Activated naive CD4-positive, alpha-beta T cell (primary cell): Measurements from ENCODE around the gene ARHGEF18.
"Not testable (repeated sequence)": the region's sequence is repeated elsewhere in the genome, so short reads cannot be mapped to it uniquely, and the experiment has no call there.

Experiments used
- DNase-seq, 4 experiments: peaks; one replicate each; lab custom pipeline; 2025; lab: John Stamatoyannopoulos, UW

Gene ARHGEF18

DNA sequence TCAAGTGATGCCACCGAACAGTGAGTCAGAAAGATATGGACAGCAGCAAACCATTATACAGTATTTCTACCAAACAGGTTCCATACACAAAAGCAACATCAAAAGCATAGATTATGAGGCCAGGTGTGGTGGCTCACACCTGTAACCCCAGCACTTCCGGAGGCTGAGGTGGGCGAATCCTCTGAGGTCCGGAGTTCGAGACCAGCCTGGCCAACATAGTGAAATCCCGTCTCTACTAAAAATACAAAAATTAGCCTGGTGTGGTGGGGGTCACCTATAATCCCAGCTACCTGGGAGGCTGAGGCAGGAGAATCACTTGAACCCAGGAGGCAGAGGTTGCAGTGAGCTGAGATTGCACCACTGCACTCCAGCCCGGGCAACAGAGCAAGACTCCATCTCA is 1.7 kb upstream of the ARHGEF18 start:
- DNase-seq, result not testable (repeated sequence)

DNA sequence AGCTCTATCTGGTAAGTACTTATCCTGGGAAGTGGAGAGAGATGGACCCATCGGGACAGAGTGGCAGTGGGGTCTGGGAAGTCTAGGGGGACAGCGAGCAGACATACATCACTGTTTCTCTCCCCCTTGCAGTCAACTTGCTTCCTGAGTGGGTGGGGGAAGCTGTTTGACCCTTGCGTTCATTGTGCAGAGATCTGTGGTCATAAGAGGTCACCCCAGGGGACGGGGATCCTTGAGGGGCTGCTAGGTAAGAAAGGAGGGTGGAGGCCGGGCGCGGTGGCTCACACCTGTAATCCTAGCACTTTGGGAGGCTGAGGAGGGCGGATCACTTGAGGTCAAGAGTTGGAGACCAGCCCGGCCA is 474 bp downstream of the ARHGEF18 start:
- DNase-seq, result no peak

DNA sequence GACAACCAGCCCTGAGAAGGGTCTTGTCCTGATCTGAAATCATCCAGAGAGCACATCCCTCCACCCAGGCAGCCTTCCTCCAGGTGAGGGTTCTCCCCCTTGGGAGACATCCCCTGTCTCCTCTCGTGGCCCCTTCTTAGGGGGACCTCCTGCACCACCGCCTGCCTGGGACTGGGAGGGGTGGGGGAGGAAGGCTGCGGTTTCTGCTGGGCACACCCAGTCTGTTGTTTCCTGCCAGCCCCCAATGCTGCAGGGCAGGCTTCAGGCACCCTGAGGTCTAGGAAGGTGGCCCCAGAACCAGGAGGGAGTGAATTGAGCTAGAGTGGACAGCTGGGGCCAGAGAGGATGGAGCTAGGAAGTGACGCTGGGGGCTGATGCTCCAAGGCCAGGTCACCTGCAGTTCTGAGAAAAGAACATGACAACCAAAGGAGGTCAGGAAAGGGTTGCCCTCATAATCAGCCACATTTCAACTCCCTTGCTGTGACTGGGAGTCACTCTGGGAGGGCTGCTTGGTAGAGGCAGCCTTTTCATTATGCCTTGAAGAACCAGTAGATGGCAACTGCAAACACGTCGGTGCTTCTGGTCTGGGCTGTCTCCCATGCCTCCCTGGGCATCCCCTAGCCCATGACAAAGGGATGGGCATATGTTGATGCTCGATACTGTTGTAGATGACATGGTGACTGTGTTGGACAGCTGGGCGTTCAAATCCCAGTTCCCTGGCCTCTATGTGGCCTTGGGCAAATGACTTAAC is 1.4 kb downstream of the ARHGEF18 start:
- peak in 2 of 4 experiments; percentile 46 to 65 for DNase-seq

DNA sequence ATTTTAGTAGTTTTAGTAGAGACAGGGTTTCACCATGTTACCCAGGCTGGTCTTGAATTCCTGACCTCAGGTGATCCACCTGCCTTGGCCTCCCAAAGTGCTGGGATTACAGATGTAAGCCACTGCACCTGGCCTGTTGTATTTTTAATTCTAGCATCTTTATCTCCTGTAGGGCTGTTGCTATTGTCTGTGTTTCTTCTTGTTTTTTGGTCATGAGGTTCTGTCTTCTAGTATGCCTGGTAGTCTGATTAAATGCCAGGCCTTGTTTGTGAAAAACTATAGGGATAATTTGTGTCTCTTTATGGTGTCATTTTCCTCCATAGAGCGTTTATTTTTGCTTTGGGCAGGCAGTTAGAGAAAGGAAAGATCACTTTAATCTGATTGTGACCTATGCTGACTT is 3.1 kb downstream of the ARHGEF18 start:
- no peak for DNase-seq

DNA sequence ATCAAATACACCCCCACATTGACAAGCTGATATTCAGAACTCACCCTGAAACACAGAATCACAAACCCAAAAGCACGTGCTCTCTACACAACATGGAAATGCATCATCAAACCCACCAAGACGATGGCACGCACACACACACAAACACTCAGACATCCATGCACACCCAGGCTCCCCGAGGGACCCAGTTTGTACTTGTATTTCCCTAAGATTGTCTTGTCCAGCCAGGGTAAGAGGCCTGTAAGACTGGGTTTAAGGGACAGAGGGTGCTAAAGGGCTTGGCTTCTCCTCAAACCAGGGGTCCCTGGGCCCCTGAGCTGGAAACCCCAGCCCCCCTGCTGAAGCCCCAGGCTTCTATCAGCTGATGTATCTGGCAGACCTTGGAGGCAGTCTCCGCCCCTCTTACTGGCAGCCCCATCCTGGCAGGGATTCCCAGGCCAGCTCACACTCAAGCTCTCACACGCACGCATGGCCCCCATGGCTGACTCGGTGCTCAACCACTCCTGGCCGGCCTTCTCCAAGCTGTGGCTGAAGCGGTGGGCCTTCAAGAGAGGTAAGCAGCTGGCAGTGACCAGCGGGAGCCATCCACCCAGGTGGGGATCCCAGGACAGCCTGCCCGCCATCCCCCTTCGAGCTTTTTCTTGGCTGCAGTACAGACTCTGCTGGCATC is 6.5 kb downstream of the ARHGEF18 start:
- DNase-seq, result no peak

DNA sequence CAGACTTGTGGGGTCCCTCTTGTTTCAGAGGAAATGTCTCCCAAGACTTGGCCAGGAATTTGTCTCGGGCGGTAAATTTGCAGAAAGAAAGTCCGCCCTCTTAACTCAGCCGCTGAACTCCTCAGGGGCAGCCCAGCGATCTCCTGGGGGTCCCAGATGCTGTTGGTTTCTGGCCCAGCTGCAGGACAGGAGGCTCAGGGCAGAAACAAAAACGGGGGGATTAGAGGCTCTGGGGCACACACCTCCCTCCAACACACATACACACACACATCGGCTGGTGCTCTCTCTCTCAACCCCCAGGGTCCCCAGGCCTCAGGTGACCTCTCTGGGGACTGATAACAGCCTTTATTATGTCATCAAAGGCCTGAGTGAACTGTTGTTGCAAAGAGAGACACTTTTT is 7.1 kb downstream of the ARHGEF18 start:
- no peak for DNase-seq

DNA sequence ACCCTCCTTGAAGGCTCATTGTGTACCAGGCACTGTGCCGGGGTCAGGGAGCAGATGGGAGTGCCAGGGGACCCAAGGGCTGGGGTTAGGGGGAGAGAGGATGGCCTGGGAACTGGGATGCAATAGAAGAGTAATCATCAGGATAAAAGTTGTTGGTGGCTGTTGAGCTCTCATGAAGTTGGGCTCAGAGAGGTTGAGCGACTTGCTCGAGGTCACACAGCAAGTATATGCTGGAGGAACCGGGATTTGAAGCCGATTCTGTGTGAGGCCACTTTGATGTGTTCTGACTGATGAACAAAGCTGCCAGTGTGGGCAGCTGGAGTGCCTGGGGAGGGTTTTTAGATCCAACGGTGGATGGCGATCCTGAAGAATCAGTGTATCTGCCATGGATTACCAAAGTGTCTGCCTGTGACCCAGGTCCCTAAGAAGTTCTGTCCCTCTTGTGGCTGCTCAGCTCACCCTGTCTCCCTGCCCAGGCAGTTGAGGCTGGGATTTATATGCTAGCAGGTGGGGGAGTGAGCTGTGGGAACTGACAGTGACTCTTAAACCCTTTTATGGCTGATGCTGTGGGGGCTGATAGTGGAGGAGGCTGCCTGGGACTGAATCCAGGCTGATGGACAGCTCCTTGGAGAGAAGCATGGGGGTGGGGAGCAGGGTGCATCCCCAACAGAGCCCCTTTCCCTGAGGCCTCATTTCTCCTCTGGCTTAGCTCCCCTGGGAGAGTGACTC is 8.3 kb downstream of the ARHGEF18 start:
- DNase-seq, result no peak

DNA sequence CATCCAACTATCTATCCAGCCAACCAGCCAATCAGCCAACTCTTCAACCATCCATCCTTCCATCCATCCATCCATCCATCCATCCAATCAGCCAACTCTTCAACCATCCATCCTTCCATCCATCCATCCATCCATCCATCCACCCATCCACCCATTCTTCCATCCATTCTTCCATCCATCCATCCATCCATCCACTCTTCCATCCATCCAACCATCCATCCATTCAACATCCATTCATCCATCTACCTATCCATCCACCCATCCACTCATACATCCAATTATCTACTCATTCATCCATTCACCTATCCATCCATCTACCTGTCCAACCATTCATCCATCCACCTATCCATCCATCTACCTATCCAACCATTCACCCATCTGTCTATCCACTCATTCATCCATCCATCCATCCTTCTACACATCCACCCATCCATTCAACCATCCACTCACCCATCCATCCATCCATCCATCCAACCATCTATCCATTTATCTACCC is 9.4 kb downstream of the ARHGEF18 start:
- DNase-seq, result no peak

DNA sequence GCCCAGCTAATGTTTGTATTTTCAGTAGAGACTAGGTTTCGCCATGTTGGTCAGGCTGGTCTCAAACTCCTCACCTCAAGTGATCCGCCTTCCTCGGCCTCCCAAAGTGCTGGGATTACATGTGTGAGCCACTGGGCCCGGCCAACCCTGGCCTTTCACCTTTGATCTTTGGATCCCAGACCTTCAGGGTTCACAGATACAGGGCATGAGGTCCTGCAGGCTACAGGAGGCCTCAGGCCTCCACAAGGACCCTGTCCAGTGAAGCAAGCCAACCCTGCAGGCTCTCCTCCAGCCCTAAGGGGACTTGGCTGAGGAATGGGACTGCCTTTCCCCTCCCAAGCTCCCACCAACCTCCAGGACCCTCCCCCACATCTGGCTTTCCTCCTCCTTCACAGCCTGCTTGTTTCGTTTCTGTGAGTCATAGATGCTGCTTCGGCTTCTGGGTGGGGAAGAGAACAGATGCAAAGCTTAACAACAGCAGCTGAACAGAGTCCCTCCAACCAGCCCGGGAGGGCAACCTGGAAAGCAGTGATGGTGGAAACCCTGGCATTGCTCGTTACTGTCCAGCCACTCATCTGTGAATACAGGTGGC is 11.8 kb downstream of the ARHGEF18 start:
- no peak for DNase-seq

DNA sequence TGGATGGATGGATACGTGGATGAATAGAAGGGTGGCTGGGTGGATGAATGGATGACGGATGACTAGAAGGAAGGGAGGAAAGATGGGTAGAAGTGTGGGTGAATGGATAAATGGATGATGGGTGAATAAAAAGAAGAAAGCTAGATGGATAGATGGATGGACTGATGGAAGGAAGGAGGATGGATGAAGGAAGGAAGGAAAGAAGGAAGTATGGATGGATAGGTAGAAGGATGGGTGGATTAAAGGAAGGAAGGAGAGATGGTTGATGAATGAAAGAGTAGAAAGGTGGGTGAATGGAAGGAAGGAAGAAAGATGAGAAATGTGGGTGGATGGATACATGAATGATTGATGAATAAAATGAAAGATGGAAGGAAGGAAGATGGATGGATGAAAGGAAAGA is 14.5 kb downstream of the ARHGEF18 start:
- DNase-seq, result no peak

DNA sequence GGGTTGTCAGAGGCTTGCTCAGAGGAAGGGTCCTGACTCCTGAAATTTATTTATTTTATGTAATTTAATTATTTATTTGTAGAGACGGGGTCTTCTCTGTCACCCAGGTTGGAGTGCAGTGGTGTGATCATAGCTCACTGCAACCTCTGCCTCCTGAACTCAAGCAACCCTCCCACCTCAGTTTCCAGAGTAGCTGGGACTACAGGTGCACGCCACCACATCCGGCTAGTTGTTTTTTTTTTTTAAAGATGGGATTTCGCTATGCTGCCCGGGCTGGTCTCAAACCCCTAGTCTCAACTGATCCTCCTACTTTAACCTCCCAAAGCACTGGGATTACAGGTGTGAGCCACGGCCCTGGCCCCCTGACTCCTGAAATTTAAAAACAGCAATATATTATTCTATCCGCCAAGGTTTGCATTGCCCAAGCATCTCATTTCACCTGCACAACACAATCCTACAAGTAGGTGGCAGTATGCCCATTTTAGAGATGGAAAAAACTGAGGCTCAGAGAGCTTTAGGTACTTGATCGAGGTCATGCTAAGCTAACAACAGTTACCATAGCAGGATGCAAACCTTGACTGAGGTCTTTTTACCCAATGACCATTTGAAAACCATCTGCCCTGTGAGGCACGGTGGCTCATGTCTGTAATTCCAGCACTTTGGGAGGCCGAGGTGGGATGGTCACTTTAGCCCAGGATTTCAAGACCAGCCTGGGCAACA is 18.1 kb downstream of the ARHGEF18 start:
- DNase-seq, result no peak

DNA sequence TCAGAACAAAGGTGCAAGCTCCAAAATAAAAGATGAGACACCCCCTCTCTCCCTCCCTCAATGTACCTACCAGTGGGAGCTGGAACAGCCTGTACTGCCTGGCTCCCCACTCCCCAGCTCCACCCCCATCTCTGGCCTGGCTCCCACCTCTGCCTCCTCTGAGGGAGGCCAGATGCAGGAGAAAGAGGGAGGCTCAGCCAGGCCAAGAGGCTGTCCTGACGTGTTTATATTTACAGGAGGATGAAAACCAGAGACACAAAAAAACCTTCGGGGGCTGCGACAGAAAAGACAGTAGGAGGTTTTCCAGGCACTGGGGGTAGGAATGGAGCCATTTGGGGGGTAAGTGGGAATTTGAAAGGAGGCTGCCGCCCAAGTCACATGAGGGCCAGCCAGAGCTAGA is 19.7 kb downstream of the ARHGEF18 start:
- DNase-seq, result no peak

DNA sequence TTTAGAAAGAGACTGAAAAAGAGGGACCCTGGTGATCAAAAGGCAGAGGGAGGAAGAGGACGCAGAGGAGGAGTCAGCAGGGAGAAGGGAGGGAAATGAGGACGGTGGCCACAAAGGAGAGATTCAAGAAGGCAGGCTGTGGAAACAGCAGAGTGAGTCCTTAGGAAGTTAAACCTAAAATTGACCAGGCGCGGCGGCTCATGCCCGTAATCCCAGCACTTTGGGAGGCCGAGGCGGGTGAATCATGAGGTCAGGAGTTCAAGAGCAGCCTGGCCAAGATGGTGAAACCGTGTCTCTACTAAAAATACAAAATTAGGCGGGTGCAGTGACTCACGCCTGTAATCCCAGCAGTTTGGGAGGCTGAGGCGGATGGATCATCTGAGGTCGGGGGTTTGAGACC is 20.1 kb downstream of the ARHGEF18 start:
- not testable (repeated sequence) for DNase-seq

DNA sequence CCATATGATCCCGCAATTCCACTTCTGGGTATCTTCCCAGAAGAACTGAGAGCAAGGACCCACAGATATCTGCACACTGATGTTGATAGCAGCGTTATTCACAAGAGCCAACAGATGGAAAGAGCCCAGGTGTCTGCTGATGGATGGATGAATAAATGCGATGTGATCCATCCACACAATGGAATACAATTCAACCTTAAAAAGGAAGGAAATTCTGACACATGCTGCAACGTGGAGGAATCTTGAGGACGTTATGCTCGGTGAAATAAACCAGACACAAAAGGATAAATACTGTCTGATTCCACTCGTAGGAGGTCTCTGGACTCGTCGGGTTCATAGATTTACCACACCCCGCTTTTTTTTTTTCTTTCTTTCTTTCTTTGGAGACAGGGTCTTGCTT is 21.8 kb downstream of the ARHGEF18 start:
- no peak for DNase-seq

DNA sequence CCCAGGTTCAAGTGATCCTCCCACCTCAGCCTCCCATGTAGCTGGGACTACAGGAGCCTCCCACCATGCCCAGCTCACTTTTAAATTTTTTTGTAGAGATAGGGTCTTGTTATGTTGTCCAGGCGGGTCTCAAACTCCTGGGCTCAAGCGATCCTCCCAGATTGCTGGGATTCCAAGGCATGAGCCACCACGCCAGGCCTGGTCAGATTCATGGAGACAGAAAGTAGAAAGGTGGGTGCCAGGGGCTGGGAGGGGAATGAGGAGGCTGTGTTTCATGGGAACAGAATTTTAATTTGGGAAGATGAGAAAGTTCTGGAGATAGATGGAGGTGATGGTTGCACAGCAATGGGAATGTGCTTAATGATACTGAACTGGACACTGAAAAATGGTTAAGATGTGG is 22.3 kb downstream of the ARHGEF18 start:
- DNase-seq, result no peak

DNA sequence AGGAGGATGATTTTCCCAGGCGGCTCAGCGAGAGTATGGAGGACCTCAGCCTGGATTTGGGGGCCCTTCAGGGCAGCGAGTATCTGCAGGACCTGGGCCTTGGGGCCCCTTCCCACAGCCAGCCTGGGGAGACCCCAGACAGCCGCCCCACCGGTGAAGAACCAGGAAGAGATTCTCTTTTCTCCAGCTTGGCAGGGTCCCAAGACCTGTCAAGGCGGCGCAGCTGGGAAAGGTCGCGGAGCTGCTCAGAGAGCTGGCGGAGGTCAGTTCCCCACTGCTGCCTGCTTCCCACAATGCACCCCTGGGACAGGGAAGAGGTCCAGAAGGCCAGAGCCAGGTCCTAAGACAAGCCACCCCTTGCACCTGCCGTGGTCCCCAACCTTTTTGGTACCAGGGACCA is 24.1 kb downstream of the ARHGEF18 start:
- no peak for DNase-seq

DNA sequence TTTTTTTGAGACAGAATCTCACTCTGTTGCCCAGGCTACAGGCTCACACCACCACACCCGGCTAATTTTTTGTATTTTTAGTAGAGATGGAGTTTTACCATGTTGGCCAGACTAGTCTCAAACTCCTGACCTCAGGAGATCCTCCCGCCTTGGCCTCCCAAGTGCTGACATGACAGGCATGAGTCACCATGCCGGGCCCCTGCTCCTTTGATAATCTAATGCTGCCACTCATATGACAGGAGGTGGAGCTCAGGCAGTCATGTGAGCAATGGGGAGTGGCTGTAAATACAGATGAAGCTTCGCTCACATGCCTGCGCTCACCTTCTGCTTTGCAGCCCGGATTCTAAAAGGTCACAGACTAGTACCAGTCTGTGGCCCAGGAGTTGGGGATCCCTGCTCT is 25.1 kb downstream of the ARHGEF18 start:
- no peak for DNase-seq

DNA sequence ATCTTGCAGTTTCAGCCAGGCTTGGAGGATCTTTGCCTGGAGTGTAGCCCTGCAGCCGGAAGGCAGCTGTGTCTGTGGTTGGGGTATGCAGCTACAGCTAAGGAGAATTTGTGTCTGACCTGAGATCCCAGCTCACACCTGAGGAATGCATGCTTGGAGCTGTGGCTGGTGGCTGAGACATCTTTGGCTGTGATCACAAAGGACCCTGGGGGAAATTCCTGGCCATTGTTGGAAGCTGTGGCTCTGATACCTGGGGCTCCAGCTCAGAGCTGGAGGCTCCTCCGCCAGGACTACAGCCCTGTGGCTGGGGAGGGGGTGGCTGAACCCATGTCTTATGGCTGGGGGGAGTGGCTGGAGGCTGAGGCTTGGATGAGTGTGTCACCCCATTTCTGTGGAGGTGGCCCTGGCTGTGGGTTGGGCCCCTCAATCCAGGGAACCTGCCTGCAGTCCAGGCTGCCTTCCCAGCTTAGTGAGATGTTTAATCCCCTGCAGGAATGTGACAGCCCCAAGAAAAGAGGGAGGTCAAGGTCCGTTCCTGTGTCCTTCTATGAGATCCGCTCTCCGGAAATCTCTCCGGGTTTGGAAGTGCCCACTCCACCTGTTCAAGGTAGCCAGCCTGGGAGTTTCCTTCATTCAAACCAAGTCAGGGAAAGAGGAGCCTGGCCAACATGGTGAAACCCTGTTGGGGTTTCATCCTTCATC is 27.6 kb downstream of the ARHGEF18 start:
- no peak for DNase-seq

DNA sequence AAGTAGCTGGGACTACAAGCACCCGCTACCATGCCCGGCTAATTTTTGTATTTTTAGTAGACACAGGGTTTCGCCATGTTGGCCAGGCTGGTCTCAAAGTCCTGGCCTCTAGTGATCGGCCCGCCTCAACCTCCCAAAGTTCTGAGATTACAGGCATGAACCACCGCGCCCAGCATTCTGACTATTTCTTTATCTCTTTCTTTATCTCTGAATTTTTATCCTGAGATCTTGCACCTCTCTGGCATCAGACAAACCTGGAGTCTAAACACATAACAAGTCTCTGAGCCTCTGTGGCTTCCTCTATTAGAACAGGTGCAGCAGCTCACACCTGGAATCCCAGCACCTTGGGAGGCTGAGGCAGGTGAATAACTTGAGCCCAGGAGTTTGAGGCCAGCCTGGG is 28.5 kb downstream of the ARHGEF18 start:
- no peak for DNase-seq

DNA sequence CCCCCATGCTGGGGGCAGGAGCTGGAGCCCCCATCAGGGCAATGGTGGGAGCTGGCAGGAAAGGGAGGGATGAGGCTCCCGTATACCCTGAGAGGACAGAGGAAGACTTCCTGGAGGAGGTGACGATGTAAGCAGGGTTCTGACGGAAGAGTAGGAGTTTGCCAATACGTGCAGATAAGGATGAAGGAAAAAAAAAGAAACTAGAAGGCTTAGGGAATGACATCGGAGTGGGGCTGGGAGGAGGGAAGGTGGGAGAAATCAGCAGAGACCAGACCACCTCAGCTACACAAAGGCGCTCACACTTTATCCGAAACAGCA is 32.3 kb downstream of the ARHGEF18 start:
- DNase-seq, result no peak

DNA sequence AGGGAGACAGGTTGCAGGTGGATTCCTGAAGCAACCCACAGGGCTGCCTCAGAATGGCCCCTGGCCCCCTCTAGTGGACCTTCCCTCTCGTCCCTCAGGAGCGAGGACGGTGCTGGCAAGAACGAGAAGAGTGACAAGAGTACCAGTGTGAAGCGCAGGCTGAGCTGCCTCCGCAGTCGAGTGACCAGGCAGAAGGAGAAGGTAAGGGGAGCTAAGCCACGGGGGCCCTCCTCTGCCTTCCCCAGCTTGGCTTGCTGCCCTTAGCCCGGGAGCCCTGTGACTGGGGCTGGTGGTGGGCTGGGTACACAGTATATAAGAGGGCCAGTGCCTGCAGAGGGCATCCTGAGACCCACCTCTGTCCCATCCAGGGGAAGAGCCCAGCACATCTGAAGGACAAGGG is 34.0 kb downstream of the ARHGEF18 start:
- no peak for DNase-seq

DNA sequence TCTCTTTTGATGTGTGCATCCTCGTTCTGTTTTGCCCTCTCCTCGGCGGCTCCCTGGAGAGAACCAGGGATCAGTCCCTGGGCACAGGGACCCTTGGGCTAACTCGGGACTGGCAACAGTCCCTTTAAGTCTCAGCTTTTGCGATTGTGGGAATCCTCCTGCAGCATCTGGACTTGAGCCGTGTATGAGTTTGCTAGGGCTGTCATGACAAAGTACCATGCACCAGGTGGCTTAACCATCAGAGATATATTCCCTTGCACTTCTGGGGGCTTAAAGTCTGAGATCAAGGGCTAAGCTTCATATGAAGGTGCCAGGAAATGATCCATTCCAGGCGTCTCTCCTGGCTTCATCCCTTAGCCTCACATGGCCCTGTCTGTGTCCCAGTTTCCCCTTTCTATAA is 34.5 kb downstream of the ARHGEF18 start:
- DNase-seq, result no peak
